T-helper 1 cell treated with Interleukin-12 subunit alpha and Interleukin-12 subunit beta and Interleukin-4 antibody, amounts not matched to agents 30 μg/mL and 1 μg/mL, for 36 hours (primary cell): Measurements from ENCODE around the gene PARS2.
A peak's percentile ranks its signal among the peaks of the same experiment; 100 is the strongest.

Experiments used
- H3K27ac Mint-ChIP-seq: one replicate; pipeline ENCODE4 v1.8.0; 2021; ENCODE audit warnings: mild to moderate bottlenecking, mixed read lengths
- H3K27me3 Mint-ChIP-seq: one replicate; pipeline ENCODE4 v1.8.0; 2021; ENCODE audit warnings: low read depth, mixed read lengths
- H3K36me3 Mint-ChIP-seq: one replicate; pipeline ENCODE4 v1.8.0; 2021; ENCODE audit warnings: low read depth, mixed read lengths
- H3K4me1 Mint-ChIP-seq: one replicate; pipeline ENCODE4 v1.8.0; 2021; ENCODE audit warnings: low read depth, mixed read lengths
- H3K4me3 Mint-ChIP-seq: one replicate; pipeline ENCODE4 v1.8.0; 2021; ENCODE audit warnings: mild to moderate bottlenecking, moderate library complexity, mixed read lengths
- H3K9me3 Mint-ChIP-seq: one replicate; pipeline ENCODE4 v1.8.0; 2021; ENCODE audit warnings: mixed read lengths

Gene PARS2

GRCh38 chr1:54764133-54764921, at the start of gene PARS2:
PARS2 (minus strand) TSS chr1:54764523; CDS start chr1:54759161, 5,362 bp downstream.
- Mint-ChIP-seq H3K36me3 (no peaks in the 10 kb centered on the region), H3K4me1 (peaks cover 15% of the 10 kb centered on the region), H3K27me3 (no peaks in the 10 kb centered on the region), H3K9me3 (no peaks in the 10 kb centered on the region), H3K27ac (peak within 1 kb of the TSS; percentile 81), H3K4me3 (peak within 1 kb of the TSS; percentile 88)

GRCh38 chr1:54814126-54814498, 49.8 kb upstream of the PARS2 start:
- no peak overlapping the region for H3K27ac Mint-ChIP-seq
- no peaks in the 10 kb centered on the region for H3K36me3 Mint-ChIP-seq
- peaks cover 11% of the 10 kb centered on the region for H3K4me1 Mint-ChIP-seq
- H3K4me3 Mint-ChIP-seq, result no peak overlapping the region
- H3K9me3 Mint-ChIP-seq, result no peaks in the 10 kb centered on the region
- no peaks in the 10 kb centered on the region for H3K27me3 Mint-ChIP-seq

GRCh38 chr1:54813485-54814125, 49.3 kb upstream of the PARS2 start:
- peaks cover 11% of the 10 kb centered on the region for H3K4me1 Mint-ChIP-seq
- H3K4me3 Mint-ChIP-seq, result no peak overlapping the region
- no peaks in the 10 kb centered on the region for H3K27me3 Mint-ChIP-seq
- H3K36me3 Mint-ChIP-seq, result no peaks in the 10 kb centered on the region
- H3K9me3 Mint-ChIP-seq, result no peaks in the 10 kb centered on the region
- H3K27ac Mint-ChIP-seq, result no peak overlapping the region

GRCh38 chr1:54812801-54813484, 48.6 kb upstream of the PARS2 start:
- Mint-ChIP-seq H3K36me3 (no peaks in the 10 kb centered on the region), H3K27me3 (no peaks in the 10 kb centered on the region), H3K4me1 (peaks cover 12% of the 10 kb centered on the region), H3K9me3 (no peaks in the 10 kb centered on the region), H3K27ac (no peak overlapping the region), H3K4me3 (no peak overlapping the region)

- Mint-ChIP-seq H3K4me3 (no peak overlapping the region), H3K27ac (no peak overlapping the region), H3K27me3 (no peaks in the 10 kb centered on the region), H3K4me1 (peaks cover 20% of the 10 kb centered on the region), H3K36me3 (no peaks in the 10 kb centered on the region), H3K9me3 (no peaks in the 10 kb centered on the region)
These were observed 47.7 kb upstream of the PARS2 start for GRCh38 chr1:54811739-54812655.

- no peak overlapping the region for H3K27ac Mint-ChIP-seq
- H3K4me1 Mint-ChIP-seq, result peaks cover 24% of the 10 kb centered on the region
- H3K36me3 Mint-ChIP-seq, result no peaks in the 10 kb centered on the region
- H3K9me3 Mint-ChIP-seq, result no peaks in the 10 kb centered on the region
- H3K27me3 Mint-ChIP-seq, result no peaks in the 10 kb centered on the region
- no peak overlapping the region for H3K4me3 Mint-ChIP-seq
These were observed 46.7 kb upstream of the PARS2 start for GRCh38 chr1:54811066-54811465.

- Mint-ChIP-seq H3K4me1 (peaks cover 28% of the 10 kb centered on the region), H3K36me3 (no peaks in the 10 kb centered on the region), H3K27me3 (no peaks in the 10 kb centered on the region), H3K27ac (no peak overlapping the region), H3K9me3 (no peaks in the 10 kb centered on the region), H3K4me3 (no peak overlapping the region)
These were observed 46.0 kb upstream of the PARS2 start for GRCh38 chr1:54810153-54810942.

- Mint-ChIP-seq H3K4me3 (no peak overlapping the region), H3K27ac (no peak overlapping the region), H3K4me1 (peaks cover 35% of the 10 kb centered on the region), H3K36me3 (no peaks in the 10 kb centered on the region), H3K9me3 (no peaks in the 10 kb centered on the region), H3K27me3 (no peaks in the 10 kb centered on the region)
These were observed 45.3 kb upstream of the PARS2 start for GRCh38 chr1:54809496-54810074.

- Mint-ChIP-seq H3K36me3 (no peaks in the 10 kb centered on the region), H3K4me3 (no peak overlapping the region), H3K9me3 (no peaks in the 10 kb centered on the region), H3K27ac (no peak overlapping the region), H3K27me3 (no peaks in the 10 kb centered on the region), H3K4me1 (peaks cover 44% of the 10 kb centered on the region)
These were observed 44.3 kb upstream of the PARS2 start for GRCh38 chr1:54808443-54809207.

- Mint-ChIP-seq H3K4me3 (no peak overlapping the region), H3K9me3 (no peaks in the 10 kb centered on the region), H3K36me3 (no peaks in the 10 kb centered on the region), H3K27me3 (no peaks in the 10 kb centered on the region), H3K27ac (peak overlapping the region; percentile 13), H3K4me1 (peaks cover 44% of the 10 kb centered on the region)
These were observed 43.4 kb upstream of the PARS2 start for GRCh38 chr1:54807756-54808155.

GRCh38 chr1:54806931-54807611, 42.7 kb upstream of the PARS2 start:
- H3K4me1 Mint-ChIP-seq, result peaks cover 44% of the 10 kb centered on the region

GRCh38 chr1:54805981-54806381, 41.7 kb upstream of the PARS2 start:
- no peaks in the 10 kb centered on the region for H3K36me3 Mint-ChIP-seq
- no peak overlapping the region for H3K27ac Mint-ChIP-seq
- no peak overlapping the region for H3K4me3 Mint-ChIP-seq
- no peaks in the 10 kb centered on the region for H3K27me3 Mint-ChIP-seq
- H3K4me1 Mint-ChIP-seq, result peaks cover 51% of the 10 kb centered on the region
- H3K9me3 Mint-ChIP-seq, result no peaks in the 10 kb centered on the region

More at GRCh38 chr1:54806931-54807611, 42.7 kb upstream of the PARS2 start:
- H3K36me3 Mint-ChIP-seq, result no peaks in the 10 kb centered on the region
- no peaks in the 10 kb centered on the region for H3K27me3 Mint-ChIP-seq
- peak overlapping the region; percentile 36 for H3K27ac Mint-ChIP-seq
- H3K4me3 Mint-ChIP-seq, result no peak overlapping the region
- no peaks in the 10 kb centered on the region for H3K9me3 Mint-ChIP-seq
